HG03060 (cell line): Measurements from ENCODE around the gene RBM15.

ENCODE experiments used
- ATAC-seq: cut with Tn5 transposase; IDR thresholded peaks from one replicate; pipeline ENCODE4 v1.9.1; 2021; ENCODE audit warnings: low read depth, moderate number of reproducible peaks; ENCODE audit not compliant: unreplicated experiment

RBM15 gene

GRCh38 chr1:110338886-110339406, at the start of gene RBM15:
TSS of gene RBM15 (plus strand) at chr1:110339377. CDS start at chr1:110339406, 29 bp downstream.
- peak; percentile 69 for ATAC-seq

GRCh38 chr1:110291241-110292030, 47.7 kb upstream of the RBM15 start:
- no peak for ATAC-seq

GRCh38 chr1:110292031-110292741, 47.0 kb upstream of the RBM15 start:
- no peak for ATAC-seq

GRCh38 chr1:110293601-110294104, 45.5 kb upstream of the RBM15 start:
- ATAC-seq: no peak

- ATAC-seq: no peak
Measured at GRCh38 chr1:110294308-110294707, 44.9 kb upstream of the RBM15 start.

- ATAC-seq: no peak
Measured at GRCh38 chr1:110298991-110299390, 40.2 kb upstream of the RBM15 start.

- ATAC-seq: no peak
Measured at GRCh38 chr1:110300412-110301085, 38.6 kb upstream of the RBM15 start.

- no peak for ATAC-seq
Measured at GRCh38 chr1:110302836-110303235, 36.3 kb upstream of the RBM15 start.

GRCh38 chr1:110305900-110306420, 33.2 kb upstream of the RBM15 start:
- no peak for ATAC-seq

GRCh38 chr1:110307239-110307974, 31.8 kb upstream of the RBM15 start:
- no peak for ATAC-seq

GRCh38 chr1:110308247-110308646, 30.9 kb upstream of the RBM15 start:
- no peak for ATAC-seq

GRCh38 chr1:110309139-110309538, 30.0 kb upstream of the RBM15 start:
- ATAC-seq: no peak

- ATAC-seq: no peak
Measured at GRCh38 chr1:110309767-110310166, 29.4 kb upstream of the RBM15 start.

- ATAC-seq: no peak
Measured at GRCh38 chr1:110310300-110310699, 28.9 kb upstream of the RBM15 start.

GRCh38 chr1:110312188-110313121, 26.7 kb upstream of the RBM15 start:
- ATAC-seq: no peak

GRCh38 chr1:110316735-110317134, 22.4 kb upstream of the RBM15 start:
- ATAC-seq: no peak

GRCh38 chr1:110318046-110318445, 21.1 kb upstream of the RBM15 start:
- no peak for ATAC-seq

- ATAC-seq: no peak
Measured at GRCh38 chr1:110319332-110320167, 19.6 kb upstream of the RBM15 start.
